ENCODE results near the gene ST3GAL5. TPM values are rescaled to one million over a fixed set of nuclear protein-coding genes. Genes with fewer than 3 reads are reported as not detected.

ST3GAL5 gene
- polyA plus RNA-seq, 1 of the 3 experiments (the other 2 are of a cell fraction) = 37.6 TPM

DNA sequence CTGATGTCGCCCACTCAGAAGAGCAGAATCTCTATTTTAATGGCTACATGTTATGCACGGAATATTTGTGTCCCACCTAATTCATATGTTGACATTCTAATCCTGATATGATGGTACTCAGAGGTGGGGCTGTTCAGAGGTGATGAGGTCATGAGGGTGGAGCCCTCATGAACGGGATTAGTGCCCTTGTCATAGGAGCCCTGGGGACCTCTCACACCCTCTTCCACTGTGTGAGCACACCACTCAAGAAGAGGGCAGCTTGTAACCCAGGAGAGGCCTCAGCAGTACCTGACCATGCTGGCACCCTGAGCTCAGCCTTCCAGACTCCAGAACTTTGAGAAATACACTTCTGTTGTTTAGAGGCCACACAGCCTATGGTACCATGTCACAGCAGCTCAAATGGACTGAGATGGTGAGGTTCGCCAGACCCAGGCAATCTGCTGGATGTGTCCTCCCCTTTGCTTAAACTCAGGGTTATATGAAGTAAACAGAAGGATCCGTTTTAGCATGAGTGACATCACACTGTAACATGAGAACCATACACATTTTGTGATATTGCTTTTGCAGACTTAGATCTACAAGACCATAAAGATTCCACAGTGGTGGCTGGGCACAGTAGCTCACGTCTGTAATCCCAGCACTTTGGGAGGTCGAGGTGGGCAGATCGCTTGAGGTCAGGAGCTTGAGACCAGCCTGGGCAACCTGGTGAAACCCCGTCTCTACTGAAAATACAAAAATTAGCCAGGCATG lies 86.3 kb downstream of the ST3GAL5 start:
- Histone ChIP-seq H3K4me1 (ENCODE audit: control insufficient read depth in 1 of 2, insufficient read depth in 2 of 2, low read depth in 1 of 2, low read length in 1 of 2) (peaks cover 3 to 6% of the 10 kb centered on the region in 2 experiments; a peak in 1 of 4 replicates), H3K9me3 (no peaks in the 10 kb centered on the region), H4K20me1 (ENCODE audit: insufficient read depth) (no peaks in the 10 kb centered on the region), H3K9me2 (no peaks in the 10 kb centered on the region), H3K4me3 (ENCODE audit: low read depth in 2 of 2, low read length in 1 of 2) (no peak overlapping the region), H3K9ac (no peak overlapping the region), H3K79me2 (ENCODE audit: insufficient read depth) (no peaks in the 10 kb centered on the region), H3F3A (replicated peaks; ENCODE audit: insufficient read depth) (peaks cover 14% of the 10 kb centered on the region), H3K36me3 (replicated peaks in 1 of 2; ENCODE audit: control insufficient read depth in 1 of 2, insufficient read depth in 2 of 2, low read length in 1 of 2) (no peaks in the 10 kb centered on the region), H3K27ac (ENCODE audit: low read depth in 2 of 2, low read length in 1 of 2) (no peak overlapping the region), H3K27me3 (ENCODE audit: insufficient read depth) (no peaks in the 10 kb centered on the region), H2AFZ (ENCODE audit: low read depth) (no peak overlapping the region), H3K4me2 (no peak overlapping the region)
- DNase-seq = no peak
- ChIA-PET POLR2A (no interaction called here), CTCF (interaction anchor here (1.2 to 19.2 kb wide), 4 partner anchors 11 to 73 kb away, joined by 3 to 626 read pairs (median 42); partner anchors contain the start of gene ATOH8)
- 78% methylated on average over 9 of the region's 9 CpGs for WGBS (ENCODE audit: low lambda C conversion rate)
- TF ChIP-seq GABPA (IDR thresholded peaks at IDR 0.05; ENCODE audit: low read depth) (no peak), NFIC (IDR thresholded peaks at IDR 0.05; ENCODE audit: borderline replicate concordance) (no peak), RAD21 (IDR thresholded peaks at IDR 0.05; ENCODE audit: low read length) (no peak), YY1 (IDR thresholded peaks at IDR 0.05; ENCODE audit: low read depth) (no peak), EZH2phosphoT487 (IDR thresholded peaks at IDR 0.05; ENCODE audit: borderline replicate concordance, low read depth) (no peak), FOXJ3 (CRISPR knock-in tag; IDR thresholded peaks at IDR 0.05) (no peak), FOXM1 (IDR thresholded peaks at IDR 0.05; ENCODE audit: low read depth) (no peak), TCF12 (IDR thresholded peaks at IDR 0.05) (no peak), GATA2 (CRISPR knock-in tag; IDR thresholded peaks at IDR 0.05) (no peak), JUND (IDR thresholded peaks at IDR 0.05) (no peak)
- TF ChIP-seq, protein P1, sequence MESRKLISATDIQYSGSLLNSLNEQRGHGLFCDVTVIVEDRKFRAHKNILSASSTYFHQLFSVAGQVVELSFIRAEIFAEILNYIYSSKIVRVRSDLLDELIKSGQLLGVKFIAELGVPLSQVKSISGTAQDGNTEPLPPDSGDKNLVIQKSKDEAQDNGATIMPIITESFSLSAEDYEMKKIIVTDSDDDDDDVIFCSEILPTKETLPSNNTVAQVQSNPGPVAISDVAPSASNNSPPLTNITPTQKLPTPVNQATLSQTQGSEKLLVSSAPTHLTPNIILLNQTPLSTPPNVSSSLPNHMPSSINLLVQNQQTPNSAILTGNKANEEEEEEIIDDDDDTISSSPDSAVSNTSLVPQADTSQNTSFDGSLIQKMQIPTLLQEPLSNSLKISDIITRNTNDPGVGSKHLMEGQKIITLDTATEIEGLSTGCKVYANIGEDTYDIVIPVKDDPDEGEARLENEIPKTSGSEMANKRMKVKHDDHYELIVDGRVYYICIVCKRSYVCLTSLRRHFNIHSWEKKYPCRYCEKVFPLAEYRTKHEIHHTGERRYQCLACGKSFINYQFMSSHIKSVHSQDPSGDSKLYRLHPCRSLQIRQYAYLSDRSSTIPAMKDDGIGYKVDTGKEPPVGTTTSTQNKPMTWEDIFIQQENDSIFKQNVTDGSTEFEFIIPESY (IDR thresholded peaks at IDR 0.05; ENCODE audit: borderline replicate concordance, low read depth) = no peak
- TF ChIP-seq, protein P2, sequence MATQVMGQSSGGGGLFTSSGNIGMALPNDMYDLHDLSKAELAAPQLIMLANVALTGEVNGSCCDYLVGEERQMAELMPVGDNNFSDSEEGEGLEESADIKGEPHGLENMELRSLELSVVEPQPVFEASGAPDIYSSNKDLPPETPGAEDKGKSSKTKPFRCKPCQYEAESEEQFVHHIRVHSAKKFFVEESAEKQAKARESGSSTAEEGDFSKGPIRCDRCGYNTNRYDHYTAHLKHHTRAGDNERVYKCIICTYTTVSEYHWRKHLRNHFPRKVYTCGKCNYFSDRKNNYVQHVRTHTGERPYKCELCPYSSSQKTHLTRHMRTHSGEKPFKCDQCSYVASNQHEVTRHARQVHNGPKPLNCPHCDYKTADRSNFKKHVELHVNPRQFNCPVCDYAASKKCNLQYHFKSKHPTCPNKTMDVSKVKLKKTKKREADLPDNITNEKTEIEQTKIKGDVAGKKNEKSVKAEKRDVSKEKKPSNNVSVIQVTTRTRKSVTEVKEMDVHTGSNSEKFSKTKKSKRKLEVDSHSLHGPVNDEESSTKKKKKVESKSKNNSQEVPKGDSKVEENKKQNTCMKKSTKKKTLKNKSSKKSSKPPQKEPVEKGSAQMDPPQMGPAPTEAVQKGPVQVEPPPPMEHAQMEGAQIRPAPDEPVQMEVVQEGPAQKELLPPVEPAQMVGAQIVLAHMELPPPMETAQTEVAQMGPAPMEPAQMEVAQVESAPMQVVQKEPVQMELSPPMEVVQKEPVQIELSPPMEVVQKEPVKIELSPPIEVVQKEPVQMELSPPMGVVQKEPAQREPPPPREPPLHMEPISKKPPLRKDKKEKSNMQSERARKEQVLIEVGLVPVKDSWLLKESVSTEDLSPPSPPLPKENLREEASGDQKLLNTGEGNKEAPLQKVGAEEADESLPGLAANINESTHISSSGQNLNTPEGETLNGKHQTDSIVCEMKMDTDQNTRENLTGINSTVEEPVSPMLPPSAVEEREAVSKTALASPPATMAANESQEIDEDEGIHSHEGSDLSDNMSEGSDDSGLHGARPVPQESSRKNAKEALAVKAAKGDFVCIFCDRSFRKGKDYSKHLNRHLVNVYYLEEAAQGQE (IDR thresholded peaks at IDR 0.05; ENCODE audit: low read depth, low read length) = no peak
- TF ChIP-seq, protein P3, sequence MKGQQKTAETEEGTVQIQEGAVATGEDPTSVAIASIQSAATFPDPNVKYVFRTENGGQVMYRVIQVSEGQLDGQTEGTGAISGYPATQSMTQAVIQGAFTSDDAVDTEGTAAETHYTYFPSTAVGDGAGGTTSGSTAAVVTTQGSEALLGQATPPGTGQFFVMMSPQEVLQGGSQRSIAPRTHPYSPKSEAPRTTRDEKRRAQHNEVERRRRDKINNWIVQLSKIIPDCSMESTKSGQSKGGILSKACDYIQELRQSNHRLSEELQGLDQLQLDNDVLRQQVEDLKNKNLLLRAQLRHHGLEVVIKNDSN (IDR thresholded peaks at IDR 0.05; ENCODE audit: borderline replicate concordance, low read depth) = no peak
